Caco-2 (cell line): ENCODE results near the gene NTRK2. TPM values are rescaled to one million over a fixed set of nuclear protein-coding genes. Genes with fewer than 3 reads are reported as not detected.

Experiments used
- Bru-seq: library from RNA; stranded (reverse); fragments of 400-500 nt; gene quantifications from one replicate; lab custom pipeline; 2021; lab: Mats Ljungman, UMichigan
- BruChase-seq, 2 experiments: library from RNA; stranded (reverse); fragments of 400-500 nt; gene quantifications; one replicate each; lab custom pipeline; 2021; lab: Mats Ljungman, UMichigan
- BruUV-seq: library from RNA; stranded (reverse); fragments of 400-500 nt; replicated peaks from 2 replicates; lab custom pipeline; 2021; lab: Mats Ljungman, UMichigan
- CTCF ChIA-PET: fragments of 300-600 bp; sonication (Branson Sonifier 250); formaldehyde crosslinking; loops from one replicate; lab custom pipeline; 2022; ENCODE audit warnings: antibody characterized with exemption; lab: Charles Lee
- POLR2A ChIA-PET: fragments of 300-600 bp; sonication (Branson Sonifier 250); formaldehyde crosslinking; loops from one replicate; lab custom pipeline; 2022; ENCODE audit warnings: antibody characterized with exemption; lab: Charles Lee
- DNase-seq, 2 experiments: peaks; one replicate each; pipeline versions ENCODE4 v3.0.0 to v3.0.0-alpha.2; 2020 to 2022
- H3K27me3 ChIP-seq: replicated peaks from 2 replicates; pipeline ENCODE4 v1.6.0; 2011; ENCODE audit warnings: low read length; ENCODE audit not compliant: control insufficient read depth, insufficient read depth
- H3K36me3 ChIP-seq: 2 replicates; pipeline ENCODE4 v1.5.1; 2011; ENCODE audit warnings: low read length; ENCODE audit not compliant: control insufficient read depth, insufficient read depth
- H3K4me1 ChIP-seq: fragments of 250-450 bp; sonication (Bioruptor Pico); 2 replicates; pipeline ENCODE4 v1.5.1; 2020; ENCODE audit warnings: mild to moderate bottlenecking
- H3K4me3 ChIP-seq: 2 replicates; pipeline ENCODE4 v1.5.1; 2011; ENCODE audit warnings: low read depth, mild to moderate bottlenecking, control low read depth, low read length
- H3K9me3 ChIP-seq: fragments of 250-450 bp; sonication (Bioruptor Pico); 2 replicates; pipeline ENCODE4 v1.5.1; 2020; ENCODE audit warnings: mild to moderate bottlenecking, moderate library complexity
- H3K27ac Mint-ChIP-seq: one replicate; pipeline ENCODE4 v1.8.0; 2022; ENCODE audit warnings: mixed read lengths; ENCODE audit not compliant: unreplicated experiment
- H3K27me3 Mint-ChIP-seq: one replicate; pipeline ENCODE4 v1.8.0; 2022; ENCODE audit warnings: mixed read lengths; ENCODE audit not compliant: insufficient read depth, unreplicated experiment
- H3K36me3 Mint-ChIP-seq: one replicate; pipeline ENCODE4 v1.8.0; 2022; ENCODE audit warnings: mild to moderate bottlenecking, mixed read lengths; ENCODE audit not compliant: insufficient read depth, unreplicated experiment
- H3K4me1 Mint-ChIP-seq: one replicate; pipeline ENCODE4 v1.8.0; 2022; ENCODE audit warnings: low read depth, mixed read lengths; ENCODE audit not compliant: unreplicated experiment
- H3K4me3 Mint-ChIP-seq: one replicate; pipeline ENCODE4 v1.8.0; 2022; ENCODE audit warnings: mild to moderate bottlenecking, moderate library complexity, mixed read lengths; ENCODE audit not compliant: unreplicated experiment
- H3K9me3 Mint-ChIP-seq: one replicate; pipeline ENCODE4 v1.8.0; 2022; ENCODE audit warnings: mixed read lengths; ENCODE audit not compliant: unreplicated experiment
- CTCF ChIP-seq, 2 experiments: fragments of 200-600 bp in 1 of 2; IDR thresholded peaks; 1 replicate in 1 of 2; 2 replicates in 1 of 2; pipeline versions ENCODE4 v1.5.1 to v1.8.0; 2011 to 2022; ENCODE audit warnings: antibody characterized with exemption in 1 of 2, control low read depth in 1 of 2, inconsistent platforms in 1 of 2, low read depth in 1 of 2, low read length in 1 of 2, mild to moderate bottlenecking in 1 of 2, moderate library complexity in 1 of 2; ENCODE audit not compliant: insufficient read depth in 1 of 2, severe bottlenecking in 1 of 2, unreplicated experiment in 1 of 2
- intact Hi-C: fragments of 100-400 bp; cut with micrococcal nuclease; formaldehyde crosslinking; loops from one replicate; pipeline ENCODE4 v1.10.0; 2022; ENCODE audit not compliant: unreplicated experiment
- long read RNA-seq: library from polyadenylated mRNA; stranded (forward); transcript quantifications from one replicate; pipeline ENCODE4 v2.0.0, GENCODE V29; 2022
- total RNA-seq: library from RNA; stranded (reverse); gene quantifications from 2 replicates; pipeline ENCODE4 v1.2.3, GENCODE V29; 2022

Gene NTRK2
- total RNA-seq (not detected in 2 replicates), Bru-seq, nascent RNA (percentile 2 among the genes with signal in this experiment), BruChase-seq, experiment 1, labeled RNA remaining after a 2-hour chase (percentile 0 among the genes with signal in this experiment), BruChase-seq, experiment 2, labeled RNA remaining after a 6-hour chase (percentile 2 among the genes with signal in this experiment)
- long read RNA-seq: 0 reads

GRCh38 chr9:84669288-84670137 lies at the start of gene NTRK2:
Gene NTRK2, plus strand, starts transcription at chr9:84669729. Its CDS starts 1,020 bp downstream, at chr9:84670749.
- Histone ChIP-seq H3K9me3 (no peaks in the 10 kb centered on the region), H3K36me3 (no peaks in the 10 kb centered on the region), H3K4me3 (peak within 1 kb of the TSS; percentile 10; the same call in 1 of the 2 replicates), H3K4me1 (no peaks in the 10 kb centered on the region), H3K27me3 (no peaks in the 10 kb centered on the region)
- POLR2A ChIA-PET: no interaction called here
- peaks cover 19% of the 10 kb centered on the region for H3K27me3 Mint-ChIP-seq
- H3K27ac Mint-ChIP-seq: no peak within 1 kb of the TSS
- CTCF ChIA-PET: interaction anchor here (0.7 kb wide), 1 partner anchor 112 kb away, joined by 3 read pairs; no protein-coding TSS in a partner anchor
- H3K9me3 Mint-ChIP-seq: no peaks in the 10 kb centered on the region
- no peaks in the 10 kb centered on the region for H3K36me3 Mint-ChIP-seq
- no TSS peak for BruUV-seq
- peak within 1 kb of the TSS; percentile 66 for H3K4me3 Mint-ChIP-seq
- intact Hi-C loops: loop anchor here (10.0 kb wide), 1 partner anchor 275 kb away; no protein-coding TSS in a partner anchor
- no peak for DNase-seq
- no peak for TF ChIP-seq CTCF (IDR thresholded peaks at IDR 0.05; ENCODE audit: insufficient read depth in 1 of 2, low read depth in 1 of 2, low read length in 1 of 2, severe bottlenecking in 1 of 2, unreplicated experiment in 1 of 2)
- H3K4me1 Mint-ChIP-seq: no peaks in the 10 kb centered on the region

DNA sequence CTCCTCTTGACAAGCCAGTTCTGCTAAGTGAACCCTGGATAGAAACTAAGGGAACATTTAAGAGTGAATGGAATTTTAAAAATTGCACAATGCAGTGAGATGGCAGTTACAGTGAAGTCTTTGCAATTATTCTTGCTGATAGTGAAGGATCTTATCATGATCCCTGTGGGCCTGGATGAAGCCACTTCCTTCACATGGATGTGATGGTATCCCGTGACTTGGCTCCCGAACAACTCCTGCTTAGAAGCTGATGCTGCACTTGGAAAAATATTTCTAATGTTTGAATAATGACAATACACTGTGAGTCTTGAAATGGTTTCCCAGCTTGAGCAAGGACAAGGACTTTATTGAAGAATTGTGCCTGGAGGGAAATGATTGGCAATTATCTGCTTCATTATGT lies 49.2 kb upstream of the NTRK2 start:
- Mint-ChIP-seq H3K36me3 (no peaks in the 10 kb centered on the region), H3K4me1 (no peaks in the 10 kb centered on the region), H3K27me3 (no peaks in the 10 kb centered on the region), H3K27ac (no peak overlapping the region), H3K9me3 (no peaks in the 10 kb centered on the region), H3K4me3 (no peak overlapping the region)
- no peaks in the 10 kb centered on the region for H3K4me1 ChIP-seq
- DNase-seq: no peak
- POLR2A ChIA-PET: no interaction called here
- H3K4me3 ChIP-seq: no peak overlapping the region
- intact Hi-C loops: no loop called here
- CTCF ChIA-PET: no interaction called here
- no peaks in the 10 kb centered on the region for H3K27me3 ChIP-seq
- no TSS peak for BruUV-seq
- H3K9me3 ChIP-seq: no peaks in the 10 kb centered on the region
- no peaks in the 10 kb centered on the region for H3K36me3 ChIP-seq
- TF ChIP-seq CTCF (IDR thresholded peaks at IDR 0.05; ENCODE audit: insufficient read depth in 1 of 2, low read depth in 1 of 2, low read length in 1 of 2, severe bottlenecking in 1 of 2, unreplicated experiment in 1 of 2): no peak

GRCh38 chr9:84621811-84622210 lies 47.7 kb upstream of the NTRK2 start:
- Mint-ChIP-seq H3K36me3 (no peaks in the 10 kb centered on the region), H3K9me3 (no peaks in the 10 kb centered on the region), H3K27ac (no peak overlapping the region), H3K4me3 (no peak overlapping the region), H3K4me1 (no peaks in the 10 kb centered on the region), H3K27me3 (no peaks in the 10 kb centered on the region)
- no TSS peak for BruUV-seq
- no peak overlapping the region for H3K4me3 ChIP-seq
- POLR2A ChIA-PET: no interaction called here
- CTCF ChIA-PET: no interaction called here
- intact Hi-C loops: no loop called here
- H3K4me1 ChIP-seq: no peaks in the 10 kb centered on the region
- no peaks in the 10 kb centered on the region for H3K9me3 ChIP-seq
- no peak for TF ChIP-seq CTCF (IDR thresholded peaks at IDR 0.05; ENCODE audit: insufficient read depth in 1 of 2, low read depth in 1 of 2, low read length in 1 of 2, severe bottlenecking in 1 of 2, unreplicated experiment in 1 of 2)
- no peaks in the 10 kb centered on the region for H3K27me3 ChIP-seq
- no peaks in the 10 kb centered on the region for H3K36me3 ChIP-seq
- no peak for DNase-seq
